ENCODE results near the gene ZFAND3.
A peak's percentile ranks its signal among the peaks of the same experiment; 100 is the strongest.

The ZFAND3 gene, protein sequence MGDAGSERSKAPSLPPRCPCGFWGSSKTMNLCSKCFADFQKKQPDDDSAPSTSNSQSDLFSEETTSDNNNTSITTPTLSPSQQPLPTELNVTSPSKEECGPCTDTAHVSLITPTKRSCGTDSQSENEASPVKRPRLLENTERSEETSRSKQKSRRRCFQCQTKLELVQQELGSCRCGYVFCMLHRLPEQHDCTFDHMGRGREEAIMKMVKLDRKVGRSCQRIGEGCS

DNA sequence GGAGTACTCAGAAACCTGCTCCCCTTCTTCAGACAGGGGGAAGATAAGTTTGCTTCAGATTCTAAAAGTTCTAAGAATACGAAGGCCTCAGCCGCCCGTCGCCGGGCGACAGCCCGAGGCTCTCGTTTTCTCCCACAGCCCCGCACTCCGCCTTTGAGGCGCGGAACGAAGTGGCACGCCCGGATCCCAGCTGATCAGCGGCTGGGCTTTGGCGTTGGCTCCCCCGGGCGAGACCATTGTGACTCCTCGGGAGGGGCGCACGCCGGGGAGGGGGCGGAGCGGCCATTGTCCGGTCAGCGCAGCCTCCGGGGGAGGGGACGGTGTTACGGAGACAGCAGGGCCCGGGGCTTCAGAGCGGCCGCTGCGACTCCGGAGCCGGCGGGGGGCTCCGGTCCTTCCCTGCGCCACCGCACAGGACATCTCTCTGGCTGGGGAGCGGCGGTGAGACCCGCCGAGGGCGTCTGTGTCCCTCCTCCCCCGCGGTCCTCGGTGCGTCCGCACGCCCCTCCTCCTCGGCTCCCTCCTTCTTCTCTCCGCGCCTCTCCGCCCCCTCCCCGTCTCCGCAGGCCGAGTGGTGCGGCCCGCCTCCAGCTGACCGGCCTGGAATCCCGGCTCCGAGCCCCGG lies at the start of gene ZFAND3:
ZFAND3 (plus strand) TSS at position 551 of the 625 bp plus-strand sequence. CDS start 219 bp downstream, outside the sequence.
- peak; percentile 95 for DNase-seq

DNA sequence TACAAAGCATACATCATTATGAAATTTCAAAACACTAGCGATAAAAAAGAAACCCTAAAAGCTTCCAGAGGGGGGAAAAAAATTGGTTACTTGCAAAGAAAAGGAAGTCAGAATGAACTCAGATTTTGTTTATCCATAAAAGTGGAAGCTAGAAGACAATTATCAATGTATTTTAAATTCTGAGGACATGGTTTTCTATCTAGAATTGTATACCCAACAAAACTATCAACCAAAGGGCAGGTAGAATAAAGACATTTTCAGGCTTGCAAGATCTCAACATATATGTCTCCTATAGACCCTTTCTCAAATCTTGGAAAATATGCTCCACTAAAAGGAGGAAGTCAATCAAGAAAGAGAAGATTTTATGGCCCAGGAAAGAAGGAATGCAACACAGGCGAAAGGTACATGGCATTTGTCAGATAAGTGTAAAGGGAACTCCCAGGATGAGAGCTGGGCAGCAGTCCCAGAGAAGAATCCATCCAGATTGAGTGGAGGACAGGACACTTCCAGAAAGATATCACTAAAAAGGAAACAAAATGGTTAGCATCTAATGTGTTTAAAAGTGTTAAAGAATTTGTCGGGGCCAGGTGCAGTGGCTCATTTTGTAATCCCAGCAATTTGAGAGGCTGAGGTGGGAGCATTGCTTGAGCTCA lies 45.4 kb upstream of the ZFAND3 start:
- DNase-seq = no peak

DNA sequence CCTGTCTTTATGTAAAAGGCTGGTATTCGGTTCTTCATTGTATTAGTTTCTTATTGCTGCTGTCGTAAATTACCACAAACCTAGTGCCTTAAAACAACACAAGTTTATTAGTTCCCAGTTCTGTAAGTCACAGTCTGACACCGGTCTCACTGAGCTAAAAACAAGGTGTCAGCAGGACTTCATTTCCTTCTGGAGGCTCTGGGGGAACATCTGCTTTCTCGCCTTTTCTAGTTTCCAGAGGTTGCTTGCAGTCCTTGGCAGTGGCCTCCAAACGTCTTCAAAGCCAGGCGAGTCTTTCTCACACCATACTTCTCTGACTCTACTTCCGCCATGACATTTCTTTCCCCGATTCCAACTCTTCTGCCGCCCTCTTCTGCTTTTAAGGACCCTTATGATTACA lies 43.0 kb upstream of the ZFAND3 start:
- no peak for DNase-seq

DNA sequence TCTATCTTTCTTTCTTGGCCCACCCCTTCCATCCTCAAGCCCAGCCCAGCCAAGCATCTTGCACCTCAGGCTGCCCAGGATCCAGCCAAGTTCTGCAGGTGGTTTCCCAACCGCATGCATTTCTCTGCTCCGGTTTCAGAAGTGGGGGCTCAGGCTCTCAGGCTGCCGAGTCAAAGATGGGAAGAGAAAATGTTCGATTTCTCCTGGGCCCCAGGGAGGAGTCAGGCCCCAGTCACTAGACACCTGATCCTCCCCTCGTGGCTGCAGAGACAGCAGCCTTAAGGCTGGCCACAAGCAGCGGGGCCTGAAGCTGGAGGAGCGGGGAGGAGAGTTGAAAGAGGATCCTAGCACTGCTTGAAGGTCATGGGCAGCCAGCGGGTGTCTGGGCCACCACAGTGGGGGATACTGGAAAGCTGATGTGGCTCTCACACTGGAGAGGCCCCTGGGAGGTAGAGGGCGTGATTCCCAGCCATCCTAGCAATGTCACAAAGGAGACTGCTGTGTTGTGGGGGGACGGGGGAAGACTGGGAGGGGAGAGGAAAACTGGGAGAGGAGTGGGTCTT lies 42.2 kb upstream of the ZFAND3 start:
- DNase-seq = no peak

DNA sequence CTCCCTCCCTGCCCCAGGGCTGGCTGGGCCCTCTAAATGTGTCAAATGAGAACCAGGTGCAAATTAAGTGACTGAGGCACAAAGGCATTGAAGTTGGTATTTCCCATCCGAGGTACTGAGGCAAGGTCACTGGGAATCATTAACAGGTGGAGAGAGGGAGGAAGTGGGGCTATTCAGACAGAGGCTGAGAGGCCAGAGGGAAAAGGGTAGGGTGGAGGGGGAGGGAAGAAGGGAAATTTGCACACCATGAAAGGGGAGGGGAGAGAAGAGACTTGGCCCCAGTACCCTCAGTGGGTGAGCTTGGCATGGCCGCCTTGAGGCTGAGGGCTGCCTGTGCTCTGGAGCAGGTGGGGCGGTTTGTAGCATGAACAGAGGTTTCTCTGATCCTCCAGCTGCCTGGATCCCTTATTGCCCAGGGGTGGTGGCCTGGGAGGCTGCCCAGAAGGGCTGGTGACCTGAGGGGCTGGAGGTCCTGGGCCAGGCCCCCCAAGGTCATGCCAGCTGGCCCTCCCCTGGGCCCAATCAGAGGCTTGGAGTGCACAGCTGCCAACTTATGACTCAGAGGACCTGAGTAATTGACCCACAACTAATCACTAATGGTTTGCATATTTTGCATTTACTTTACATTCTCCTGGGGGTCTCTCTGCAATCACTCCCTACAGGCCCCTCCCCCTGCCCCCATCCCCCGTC lies 40.3 kb upstream of the ZFAND3 start:
- no peak for DNase-seq

DNA sequence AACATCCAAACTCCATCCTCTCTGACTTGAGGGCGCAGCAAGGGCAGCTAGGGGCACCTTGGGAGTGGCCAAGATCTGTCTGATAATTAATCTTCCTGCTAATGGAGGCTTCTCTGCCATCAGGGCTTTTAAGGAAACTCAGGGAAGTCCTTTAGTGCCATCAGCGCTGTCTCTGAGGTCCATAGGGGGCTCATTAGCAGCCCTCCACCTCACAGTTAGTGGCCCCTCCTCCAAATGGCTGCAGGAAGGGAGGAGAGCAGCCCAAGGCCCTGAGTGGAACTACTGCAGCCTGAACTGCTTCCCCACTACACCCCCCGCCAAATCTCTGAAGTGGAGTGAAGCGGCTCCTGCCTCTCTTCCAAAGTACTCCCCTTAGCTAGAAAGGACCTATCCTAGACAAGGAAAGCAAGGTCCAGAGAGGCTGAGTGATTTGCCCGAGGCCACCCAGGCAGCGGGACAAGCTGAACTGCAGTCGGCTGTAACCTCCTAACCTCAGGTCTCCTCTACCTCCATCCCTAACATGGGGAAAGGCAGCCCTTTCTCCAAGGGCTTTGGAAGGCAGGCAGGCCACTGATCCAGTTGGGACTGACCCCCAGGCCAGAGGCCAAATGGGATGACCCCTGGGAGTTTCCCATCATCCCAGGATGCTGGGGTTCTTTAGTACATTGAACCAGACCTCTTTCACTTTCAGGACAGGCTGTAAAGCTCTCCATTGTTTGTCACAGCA lies 39.5 kb upstream of the ZFAND3 start:
- DNase-seq = no peak

DNA sequence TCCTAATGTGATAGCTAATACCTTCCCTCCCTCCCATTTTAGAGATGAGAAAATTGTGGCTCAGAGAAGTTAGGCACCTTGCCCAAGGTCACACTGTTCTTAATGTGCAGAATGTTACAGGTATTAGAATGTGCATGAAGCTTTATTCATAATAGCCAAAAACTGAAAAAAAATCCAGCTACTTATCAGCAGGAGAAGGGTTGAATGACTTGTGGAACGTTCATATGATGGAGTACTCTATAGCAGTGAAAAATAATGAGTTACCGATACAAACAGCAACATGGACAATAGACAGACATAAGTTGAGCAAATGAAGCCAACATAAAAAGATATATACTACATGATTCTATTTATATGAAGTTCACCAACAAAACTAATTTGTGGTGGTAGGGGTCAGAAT lies 37.7 kb upstream of the ZFAND3 start:
- DNase-seq = no peak

DNA sequence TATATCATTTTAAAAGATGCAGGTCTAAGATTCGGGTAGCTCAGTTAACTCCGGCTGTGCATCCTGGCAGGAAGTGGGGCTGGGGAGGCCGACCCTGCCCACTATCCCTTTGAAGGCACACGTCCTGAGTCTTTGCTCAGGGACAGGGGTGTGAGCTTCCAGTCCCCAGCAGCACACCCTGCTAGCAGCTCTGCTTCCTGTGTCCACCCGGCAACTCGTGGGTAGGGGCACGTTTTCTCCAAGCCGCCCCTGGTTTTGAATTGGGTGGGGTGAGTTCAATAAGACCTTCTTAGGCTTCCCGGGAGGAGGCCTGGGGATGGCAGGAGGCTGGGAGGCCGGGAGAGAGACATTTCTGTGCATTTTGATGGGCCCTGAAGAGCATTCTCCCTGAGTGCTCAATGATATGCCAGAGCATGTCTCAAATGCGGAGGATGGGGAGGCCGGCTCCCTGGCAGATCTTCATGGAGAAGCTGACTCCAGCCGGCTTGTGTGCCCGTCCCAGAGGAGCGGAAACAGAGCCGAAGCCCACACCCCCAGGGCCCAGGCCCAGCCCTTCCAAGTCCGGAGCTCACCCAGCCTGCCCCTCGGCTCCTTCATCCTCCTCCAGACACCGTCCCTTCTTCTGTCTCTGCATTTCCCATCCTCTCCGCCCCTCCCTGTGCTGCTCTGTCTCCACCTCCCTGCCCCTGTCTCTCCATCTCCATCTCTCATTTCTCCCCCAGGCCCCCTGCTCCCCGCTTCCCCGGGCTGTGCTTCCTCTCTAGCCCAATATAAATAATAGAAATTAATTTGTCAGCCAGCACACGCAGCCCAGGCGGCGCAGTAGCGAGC lies 36.3 kb upstream of the ZFAND3 start:
- no peak for DNase-seq

DNA sequence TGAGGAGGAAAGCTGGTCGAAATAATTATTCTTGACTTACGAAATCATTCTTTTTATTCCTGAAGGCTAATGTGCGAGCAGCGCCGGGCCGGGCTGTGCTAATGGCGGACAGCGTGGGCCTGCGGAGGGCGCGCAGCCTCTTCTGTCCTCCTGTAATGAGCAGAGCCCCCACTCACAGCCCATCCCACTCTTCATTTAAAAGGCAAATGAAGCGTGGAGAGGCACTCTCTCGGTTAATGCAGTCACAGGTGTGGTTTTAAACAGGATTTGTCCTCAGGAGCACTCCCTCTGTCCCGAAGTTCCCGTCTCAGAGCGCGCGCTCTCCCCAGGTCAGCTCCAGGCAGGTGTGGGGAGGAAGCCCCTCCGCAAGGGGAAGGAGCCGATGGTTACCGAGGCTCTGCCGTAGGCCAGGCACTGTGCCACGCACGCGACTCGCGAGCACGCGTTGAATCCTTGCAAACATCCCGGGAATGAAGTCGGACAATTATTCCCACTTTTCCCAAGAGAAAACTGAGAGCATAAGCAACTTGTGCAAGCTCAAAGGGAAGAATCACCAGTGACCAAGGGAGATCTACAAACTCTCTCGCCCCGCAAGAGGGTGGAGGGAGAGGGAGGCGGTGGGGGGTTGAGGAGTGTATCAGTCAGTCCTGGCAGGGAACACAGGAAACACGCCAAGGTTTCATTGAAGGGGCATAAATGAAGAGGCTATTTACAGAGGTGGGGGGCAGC lies 35.5 kb upstream of the ZFAND3 start:
- no peak for DNase-seq

DNA sequence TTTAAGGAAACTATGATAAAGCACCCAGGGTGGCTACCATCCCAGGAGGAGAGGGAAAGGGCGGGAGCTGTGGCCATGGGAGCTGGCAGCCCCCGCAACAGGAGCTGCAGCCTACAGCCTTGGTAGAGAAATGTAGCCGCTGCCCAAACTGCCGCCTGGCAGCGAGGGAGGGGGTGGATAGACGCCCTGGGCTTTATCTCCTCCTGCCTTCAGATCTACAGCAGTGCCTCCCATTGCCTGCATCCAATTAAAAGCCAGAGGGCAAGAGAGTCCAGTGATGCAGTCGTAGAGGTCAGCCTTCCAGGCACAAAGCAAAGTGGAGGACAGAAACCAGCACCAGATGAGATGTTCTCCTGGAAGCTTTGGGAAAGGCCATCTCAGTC lies 35.0 kb upstream of the ZFAND3 start:
- no peak for DNase-seq

DNA sequence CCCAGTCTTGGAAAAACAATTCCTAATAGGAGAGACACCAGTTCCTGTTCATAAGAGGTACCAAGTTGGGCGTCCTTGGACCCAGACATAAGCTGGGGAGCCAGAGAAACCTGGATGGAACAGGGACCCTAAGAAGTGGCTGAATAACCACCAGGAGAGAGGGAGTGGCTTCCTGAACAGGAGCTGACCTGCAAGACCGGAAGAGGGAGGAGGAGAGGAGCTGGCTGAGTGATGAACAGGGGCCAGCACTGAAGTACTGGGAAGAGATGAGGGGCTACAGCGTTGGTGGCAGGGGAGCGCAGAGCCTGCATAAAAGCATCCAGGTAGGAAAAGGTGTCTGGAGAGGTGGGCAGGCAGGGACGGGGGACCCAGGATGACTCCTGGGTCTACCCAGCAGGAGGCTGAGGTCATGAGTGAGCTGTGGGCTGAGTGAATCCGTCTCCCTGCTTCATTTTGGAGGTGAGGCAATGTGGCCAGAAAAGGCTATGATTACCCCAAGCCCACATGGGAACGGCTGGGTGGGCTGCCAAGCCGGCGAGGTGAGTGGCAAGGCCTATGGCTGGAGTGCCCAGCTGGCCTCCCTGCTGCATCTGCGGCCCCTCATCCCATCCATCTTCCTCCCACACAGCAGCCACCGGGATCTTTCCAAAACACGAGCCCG lies 34.4 kb upstream of the ZFAND3 start:
- DNase-seq = no peak

DNA sequence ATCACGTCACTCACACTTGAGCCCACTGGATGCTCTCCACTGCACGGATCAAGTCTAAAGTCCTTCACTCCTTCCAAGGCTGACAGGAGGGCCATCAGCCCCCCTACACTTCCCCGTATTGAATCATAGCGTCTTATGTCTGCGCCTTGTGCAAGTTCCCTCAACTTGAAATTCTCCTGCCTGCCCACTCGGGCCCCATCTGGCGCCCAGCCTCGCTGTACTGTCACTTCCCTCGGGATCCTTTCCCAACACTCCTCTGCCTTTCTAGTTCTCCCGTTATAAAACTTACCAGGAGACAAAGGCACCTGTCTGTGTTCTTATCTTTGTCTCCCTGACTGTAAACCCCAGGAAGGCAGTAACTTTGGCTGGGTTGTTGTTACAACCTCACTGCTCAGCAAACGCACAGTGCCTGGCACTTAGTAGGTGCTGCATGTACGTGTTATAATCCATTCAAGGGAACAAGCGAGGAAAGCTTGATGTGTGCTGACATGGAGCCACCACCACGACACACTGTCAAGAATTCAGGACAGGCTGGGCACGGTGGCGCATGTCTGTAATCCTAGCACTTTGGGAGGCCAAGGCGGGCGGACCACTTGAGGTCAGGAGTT lies 33.8 kb upstream of the ZFAND3 start:
- DNase-seq = no peak

DNA sequence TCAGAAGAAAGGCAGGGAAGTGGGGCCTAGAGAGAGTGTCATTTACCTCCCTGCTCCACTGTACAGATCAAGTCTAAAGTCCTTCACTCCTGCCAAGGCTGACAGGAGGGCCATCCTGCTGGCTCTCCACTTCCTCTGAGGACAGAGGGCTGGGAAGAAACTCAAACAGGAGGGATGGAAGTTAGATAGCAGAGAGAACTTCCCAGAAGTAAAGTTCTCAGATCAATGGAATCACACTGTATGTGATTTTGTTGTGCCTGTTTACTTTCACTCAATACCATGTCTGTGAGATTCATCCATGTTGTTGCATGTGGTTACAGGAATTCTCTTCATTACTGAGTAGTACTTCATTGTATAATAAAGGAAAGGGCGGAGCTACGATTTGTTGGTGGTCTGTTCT lies 32.3 kb upstream of the ZFAND3 start:
- no peak for DNase-seq

DNA sequence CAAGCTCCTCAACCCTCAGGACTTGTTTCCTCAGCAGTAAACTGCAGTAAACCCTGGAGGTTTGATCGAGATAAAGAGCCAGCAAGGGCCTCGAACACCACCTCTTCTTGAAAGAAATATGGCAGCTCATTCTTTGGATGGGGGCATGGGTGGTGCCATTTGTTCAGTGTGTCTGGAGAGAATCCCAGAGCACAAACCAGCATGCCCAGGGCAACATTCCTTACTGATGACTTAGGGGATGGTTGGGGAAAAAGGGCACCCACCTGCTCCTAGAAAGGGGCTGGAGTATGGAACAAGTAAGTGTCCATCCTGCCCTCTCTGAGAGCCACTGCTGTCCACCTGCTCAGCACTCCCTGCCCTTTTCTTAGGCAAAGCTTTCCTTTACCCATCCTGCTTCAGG lies 31.3 kb upstream of the ZFAND3 start:
- no peak for DNase-seq

DNA sequence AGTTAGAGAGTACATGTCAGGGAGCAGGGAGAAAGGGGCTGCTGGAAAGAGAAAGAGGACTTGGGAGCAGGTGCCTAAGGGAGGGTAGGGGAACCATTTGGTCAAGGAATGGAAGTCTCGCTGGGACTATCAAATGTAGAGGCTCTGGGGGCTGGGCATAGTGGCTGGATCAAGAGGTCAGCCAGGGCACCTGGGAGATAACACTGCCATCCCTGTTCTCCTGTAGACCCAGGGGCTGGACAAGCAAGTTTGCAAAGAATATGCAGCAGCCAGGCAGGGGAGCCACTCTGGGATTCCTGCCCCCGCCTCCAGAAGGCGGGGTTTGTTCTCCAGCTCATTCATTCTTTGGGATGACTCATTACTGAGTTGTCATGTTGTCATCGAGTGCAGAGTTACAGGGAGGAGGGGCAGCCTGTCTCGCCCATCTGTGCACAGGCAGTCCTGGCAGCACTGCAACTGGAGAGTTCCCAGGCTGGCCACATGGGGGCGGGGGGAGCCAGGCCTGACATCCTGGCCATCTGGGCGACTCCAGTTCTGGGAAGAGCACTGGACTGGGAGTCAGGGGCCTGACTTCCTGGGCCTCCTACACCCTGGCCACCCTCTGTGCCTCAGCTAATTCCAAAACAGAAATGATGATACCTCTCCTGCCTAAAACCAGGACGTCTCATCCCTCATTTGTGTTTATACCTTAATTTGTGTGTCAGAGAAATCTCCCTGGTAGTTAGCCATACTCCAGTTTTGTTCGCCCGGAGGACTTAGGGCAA lies 28.2 kb upstream of the ZFAND3 start:
- DNase-seq = peak; percentile 73

DNA sequence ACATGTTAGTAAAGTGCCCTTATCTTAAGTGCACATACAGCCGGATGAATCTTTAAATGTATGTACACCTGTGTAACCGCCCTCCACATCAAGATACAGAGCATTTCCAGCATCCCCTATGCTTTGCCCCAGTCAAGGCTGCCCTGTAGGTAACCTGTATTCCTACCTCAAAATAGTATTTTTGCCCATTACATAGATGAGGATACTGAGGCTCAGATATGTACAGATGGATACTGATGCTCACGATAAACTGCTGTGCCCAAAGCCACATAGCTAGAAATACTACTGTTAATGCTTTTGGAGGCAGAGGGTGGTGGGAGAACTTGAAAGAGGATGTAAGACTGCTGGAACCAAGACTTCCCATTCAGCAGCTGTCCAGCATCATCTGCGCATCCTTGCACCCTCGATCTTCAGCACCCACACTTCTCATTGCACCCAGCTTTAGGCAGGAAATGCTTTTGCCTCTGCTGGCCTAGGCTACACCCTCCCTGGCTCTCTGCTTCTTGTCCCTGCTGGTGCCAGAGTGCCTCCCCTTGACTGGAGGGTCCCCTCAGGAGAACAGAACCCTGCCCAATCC lies 27.0 kb upstream of the ZFAND3 start:
- DNase-seq = no peak

DNA sequence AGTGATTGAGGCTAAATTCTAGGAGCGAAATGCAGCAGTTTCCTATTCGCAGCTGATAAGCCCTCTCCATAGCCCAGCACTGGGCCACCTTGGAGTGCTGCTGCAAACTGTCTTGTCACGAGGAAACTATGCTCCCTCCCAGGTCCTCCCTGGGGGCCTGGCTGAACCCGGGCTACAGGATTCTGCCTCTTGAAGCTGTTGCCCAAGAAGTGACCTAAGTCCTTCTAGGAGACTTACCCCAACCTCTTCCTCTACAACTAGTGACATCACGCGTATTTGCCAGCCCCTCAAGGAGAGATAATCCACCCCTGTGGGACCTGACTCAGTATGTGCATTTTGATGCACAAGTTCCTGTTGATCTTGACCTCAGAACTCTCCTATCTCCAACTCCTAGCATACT lies 26.5 kb upstream of the ZFAND3 start:
- DNase-seq = no peak

DNA sequence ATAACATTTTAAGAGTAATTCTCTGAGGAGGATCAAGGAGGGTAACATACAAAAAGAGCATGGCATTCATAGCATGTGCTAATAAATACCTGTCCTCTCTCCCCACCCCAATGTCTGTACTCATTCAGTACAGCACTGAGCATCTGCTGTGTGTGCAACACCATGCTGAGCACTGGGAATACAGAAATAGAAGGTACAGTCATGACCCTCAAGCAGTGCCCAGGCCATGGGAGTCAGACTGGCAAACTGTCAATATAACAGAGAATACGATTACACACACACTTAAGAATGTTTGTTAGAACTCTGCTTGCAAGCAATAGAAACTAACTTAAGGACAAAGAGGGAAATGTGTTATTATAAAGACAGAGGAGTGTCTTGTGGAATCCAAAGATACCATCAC lies 24.7 kb upstream of the ZFAND3 start:
- no peak for DNase-seq
